Stromal cell of bone marrow (primary cell): Measurements from ENCODE around the gene DRAM2.

Experiments used
- DNase-seq: peaks from one replicate; pipeline ENCODE4 v3.0.0-alpha.2; 2012; ENCODE audit warnings: low read depth

Gene DRAM2

DNA sequence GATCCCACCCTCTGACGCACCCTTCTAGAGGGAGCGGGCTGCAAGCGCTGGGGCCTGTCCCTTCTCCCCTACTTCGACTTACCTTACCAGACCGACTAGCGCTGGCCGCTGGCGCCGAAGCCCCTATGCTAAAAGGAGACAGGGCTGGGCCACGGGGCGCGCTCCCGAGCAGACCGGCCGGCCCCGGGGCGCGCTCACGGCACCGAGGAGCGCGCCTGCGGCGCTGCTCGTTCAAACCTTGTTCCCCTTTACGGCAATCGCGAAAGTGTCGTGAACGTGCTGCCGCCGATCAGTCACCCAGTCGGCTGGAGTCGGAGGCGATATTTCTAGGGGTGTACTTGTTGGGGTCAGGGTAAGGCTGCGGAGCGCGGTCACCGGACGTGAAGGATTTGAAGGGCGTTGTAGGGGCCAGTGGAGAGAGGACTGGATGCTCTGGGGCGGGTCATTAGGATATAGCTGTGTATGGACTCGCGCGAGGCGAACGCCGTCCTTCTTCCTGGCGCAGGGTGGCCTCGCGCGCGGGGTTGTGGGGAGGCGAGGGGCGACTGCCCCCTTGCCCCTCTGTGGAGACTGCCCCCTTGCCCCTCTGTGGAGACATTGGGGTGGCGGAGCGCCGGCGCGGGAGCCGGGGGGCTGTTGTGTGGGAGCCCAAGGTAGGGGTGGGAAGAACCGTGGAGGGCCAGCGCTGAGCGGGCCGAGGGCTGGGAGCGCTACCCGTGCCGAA lies at the start of gene DRAM2, which contains the start of gene CEPT1:
DRAM2 (minus strand) TSS at position 138 of the 724 bp plus-strand sequence. CDS start 8,539 bp downstream, outside the sequence.
CEPT1 (plus strand) TSS at position 268 of the 724 bp plus-strand sequence. CDS start 7,492 bp downstream, outside the sequence.
- DNase-seq, result peak; percentile 92

DNA sequence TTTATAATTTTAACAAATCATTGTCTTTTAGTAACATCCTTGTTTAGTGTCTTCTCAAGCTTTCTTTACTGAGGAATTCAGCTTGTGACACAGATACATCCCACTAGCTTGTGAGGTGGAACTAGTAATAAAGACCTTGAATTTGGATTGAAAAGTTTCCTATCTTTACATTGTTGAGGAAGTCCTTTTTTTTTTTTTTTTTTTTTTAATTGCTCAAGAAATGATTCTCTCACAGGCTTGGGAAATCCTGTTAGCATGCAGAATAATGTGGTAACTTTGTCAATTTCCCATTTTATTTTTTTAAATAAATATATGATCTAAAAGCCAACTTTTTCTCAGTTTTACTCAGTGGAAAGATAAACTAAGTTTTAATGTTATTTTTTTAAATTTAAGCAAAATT lies 44.8 kb upstream of the DRAM2 start:
- DNase-seq, result no peak

DNA sequence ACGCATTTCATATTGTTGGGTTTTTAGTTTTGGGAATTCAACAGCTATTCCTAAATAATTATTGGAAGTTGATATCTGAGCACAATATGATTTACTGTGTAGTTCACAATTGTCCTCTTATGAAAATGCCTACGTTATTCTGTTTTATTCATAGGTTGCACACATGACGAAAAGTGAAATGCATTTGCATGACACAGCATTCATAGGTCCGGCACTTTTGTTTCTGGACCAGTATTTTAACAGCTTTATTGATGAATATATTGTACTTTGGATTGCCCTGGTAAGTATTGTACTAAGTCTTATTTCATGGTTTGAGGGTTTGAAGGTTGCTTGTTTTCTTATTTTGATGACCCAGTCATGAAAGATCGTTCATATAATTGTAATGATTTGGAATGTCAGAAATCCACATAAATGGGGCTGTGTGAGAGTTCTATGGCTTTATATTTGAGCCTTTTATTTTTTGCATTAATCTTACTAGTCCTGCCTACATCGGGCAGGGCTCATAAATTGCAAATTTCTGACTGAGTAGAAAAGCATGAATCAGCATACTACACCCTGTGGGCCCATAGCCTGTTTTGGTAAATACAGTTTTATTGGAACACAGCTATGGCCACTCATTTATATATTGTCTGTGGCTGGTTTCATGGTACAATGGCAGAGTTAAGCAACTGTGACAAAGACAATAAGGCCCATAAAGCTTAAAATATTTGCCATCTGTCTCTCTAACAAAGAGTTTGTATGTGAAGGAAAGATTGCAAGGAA lies 43.6 kb upstream of the DRAM2 start:
- DNase-seq, result no peak

DNA sequence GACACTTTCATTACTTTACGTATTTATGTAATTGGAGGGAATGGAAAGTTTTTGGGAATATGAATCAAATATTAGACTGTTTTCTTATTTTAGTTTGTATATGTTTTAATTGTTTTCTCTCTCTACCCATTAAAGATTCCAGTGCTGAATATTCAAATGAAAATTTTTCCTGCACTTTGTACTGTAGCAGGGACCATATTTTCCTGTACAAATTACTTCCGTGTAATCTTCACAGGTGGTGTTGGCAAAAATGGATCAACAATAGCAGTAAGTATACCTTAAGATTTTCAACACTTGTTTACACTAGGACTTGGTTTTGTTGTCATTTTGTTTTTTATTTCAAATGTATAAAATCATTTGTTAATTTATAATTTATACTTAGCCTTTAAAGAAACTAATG lies 42.2 kb upstream of the DRAM2 start:
- DNase-seq, result no peak

DNA sequence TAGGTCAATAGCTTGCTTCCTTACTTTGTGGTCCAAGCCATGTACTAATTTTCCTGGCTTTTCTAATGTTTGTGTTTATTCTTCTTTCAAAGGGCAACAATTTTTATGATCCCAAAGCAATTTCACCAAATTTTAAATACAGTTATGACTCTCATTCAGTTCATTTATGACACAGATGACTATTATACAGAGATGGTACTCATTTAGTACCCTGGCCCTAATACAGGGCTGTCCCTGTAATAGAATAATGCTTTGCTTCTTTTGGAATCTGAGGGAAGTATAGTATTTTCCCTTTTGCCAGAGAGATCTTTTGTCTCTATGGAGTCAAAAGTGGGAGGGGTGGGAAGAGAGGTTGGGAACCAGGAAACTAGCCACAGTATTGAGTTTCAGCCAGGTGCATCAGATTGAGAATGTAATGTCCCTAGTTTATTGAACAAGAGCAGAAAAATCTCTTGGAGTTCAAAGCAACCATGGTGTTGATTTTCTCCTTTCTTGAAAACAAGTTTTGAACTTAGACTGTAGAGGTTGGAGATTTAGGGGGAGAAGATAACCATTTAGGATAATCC lies 40.2 kb upstream of the DRAM2 start:
- no peak for DNase-seq

DNA sequence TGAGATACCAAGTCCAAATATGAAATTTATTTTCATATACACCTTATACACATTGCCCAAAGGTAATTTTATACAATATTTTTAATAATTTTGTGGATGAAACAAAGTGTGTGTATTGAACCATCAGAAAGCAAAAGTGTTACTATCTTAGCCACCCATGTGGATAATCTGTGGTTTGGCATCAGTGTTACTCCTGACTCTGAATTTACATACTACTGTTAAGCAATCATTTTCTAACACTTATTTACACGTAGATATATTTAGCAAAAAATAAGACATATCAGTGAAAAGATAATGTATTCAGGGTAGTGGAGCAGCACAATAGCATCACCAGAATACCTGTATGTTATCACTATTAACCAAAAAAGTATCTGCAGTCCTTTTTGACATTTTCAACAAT lies 36.8 kb upstream of the DRAM2 start:
- DNase-seq, result no peak

DNA sequence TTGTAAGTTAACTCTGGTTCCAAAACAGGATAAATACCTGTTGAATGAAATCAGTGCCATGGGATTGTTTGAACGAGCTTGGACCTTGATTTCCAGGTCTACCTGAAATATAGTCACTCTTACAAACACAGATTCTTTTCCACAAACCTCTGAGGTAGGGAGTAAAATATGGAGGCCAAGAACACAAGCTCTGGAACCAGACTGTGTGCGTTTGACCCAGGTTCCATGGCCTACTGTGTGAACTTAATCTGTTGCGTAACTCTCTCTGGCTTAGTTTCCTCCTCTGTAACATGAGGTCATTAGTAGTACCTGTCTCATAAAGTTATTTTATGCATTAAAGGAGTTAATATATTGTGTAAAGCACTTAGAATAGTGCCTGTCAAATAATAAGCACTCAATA lies 35.5 kb upstream of the DRAM2 start:
- no peak for DNase-seq

DNA sequence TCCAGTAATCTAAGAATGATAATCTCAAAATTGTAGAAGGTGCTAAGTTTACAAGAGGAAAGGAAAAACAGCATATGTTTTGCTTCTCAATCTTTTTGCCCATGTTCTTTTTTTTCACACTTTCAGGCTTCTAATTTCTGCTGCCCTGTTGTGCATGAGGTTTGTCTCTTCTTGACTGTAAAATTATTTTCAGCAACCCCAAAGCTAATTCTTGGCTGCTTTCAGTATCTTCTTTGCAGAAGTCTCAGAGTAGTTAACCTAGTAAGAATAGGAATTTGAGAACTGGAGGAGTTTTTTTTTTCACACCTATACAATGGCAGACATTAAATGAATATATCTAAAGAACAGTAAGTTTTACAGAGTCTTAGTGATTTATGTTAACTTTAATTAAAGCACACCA lies 34.2 kb upstream of the DRAM2 start:
- DNase-seq, result no peak

DNA sequence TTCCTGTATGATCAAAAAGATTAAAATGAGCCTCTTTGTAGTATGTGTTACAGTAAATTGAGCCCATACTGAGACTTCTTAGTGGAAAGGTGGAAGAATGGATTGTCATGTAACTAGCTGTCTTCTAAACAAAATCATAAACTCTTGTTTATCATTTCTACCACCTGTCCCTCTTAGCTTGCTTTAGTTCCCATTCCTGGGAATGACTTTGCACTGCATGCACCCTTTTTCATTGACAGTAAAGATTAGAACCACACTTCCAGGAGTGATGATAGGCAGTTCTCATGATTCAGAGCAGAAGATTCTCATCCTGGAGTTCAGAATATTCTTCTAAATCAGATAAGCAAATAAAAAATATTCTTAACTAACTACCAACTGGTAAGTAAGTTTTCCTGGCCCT lies 32.6 kb upstream of the DRAM2 start:
- no peak for DNase-seq

DNA sequence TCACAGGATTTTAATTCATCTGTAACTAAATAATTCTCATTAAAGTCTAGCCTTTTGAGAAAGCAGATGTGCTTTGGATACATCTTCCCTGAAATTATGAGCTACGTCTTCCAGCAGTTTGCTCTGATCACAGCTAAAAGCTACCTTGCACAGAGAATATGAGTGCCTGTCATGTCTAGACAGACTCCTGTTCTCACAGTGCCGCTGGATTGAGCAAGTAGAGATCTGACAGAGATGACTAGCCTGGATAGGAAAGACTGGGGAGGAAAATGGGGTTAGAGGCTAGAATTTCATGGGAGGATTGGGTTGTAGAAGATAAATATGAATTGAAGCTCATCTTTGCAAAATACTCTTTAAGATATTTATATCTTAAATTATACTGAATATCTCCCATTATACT lies 24.3 kb upstream of the DRAM2 start:
- DNase-seq, result no peak

DNA sequence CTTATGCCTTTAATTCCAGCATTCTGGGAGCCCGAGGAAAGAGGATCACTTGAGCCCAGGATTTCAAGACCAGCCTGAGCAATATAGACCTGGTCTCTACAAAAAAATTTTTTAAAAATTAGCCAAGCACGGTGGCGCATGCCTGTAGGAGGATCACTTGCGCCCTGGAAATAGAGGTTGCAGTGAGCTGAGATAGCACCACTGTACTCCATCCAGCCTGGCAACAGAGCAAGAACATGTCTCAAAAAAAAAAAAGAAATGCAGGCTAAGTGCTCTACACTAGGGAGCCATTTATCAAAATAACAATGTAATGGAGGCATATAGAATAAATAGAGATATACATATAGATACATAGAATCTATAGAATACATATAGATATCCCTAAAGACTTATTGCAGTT lies 23.5 kb upstream of the DRAM2 start:
- DNase-seq, result no peak

DNA sequence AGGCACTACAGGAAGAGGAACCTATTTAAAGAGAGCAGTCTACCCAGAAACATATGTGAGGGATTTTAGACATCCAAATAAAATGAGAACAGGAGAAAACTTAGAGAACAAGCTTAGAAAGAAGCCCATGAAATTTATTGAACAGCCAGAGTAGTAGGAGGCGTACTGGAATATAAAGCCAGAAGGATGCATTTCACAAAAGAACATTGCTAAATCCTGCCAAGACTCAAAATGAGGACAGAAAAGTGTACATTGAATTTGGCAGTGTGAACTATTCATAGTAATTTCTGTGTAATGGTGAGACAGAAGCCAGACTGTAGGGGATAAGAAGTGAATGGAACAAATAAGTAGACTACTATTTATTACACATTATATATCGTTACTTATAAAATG lies 22.6 kb upstream of the DRAM2 start:
- DNase-seq, result no peak

DNA sequence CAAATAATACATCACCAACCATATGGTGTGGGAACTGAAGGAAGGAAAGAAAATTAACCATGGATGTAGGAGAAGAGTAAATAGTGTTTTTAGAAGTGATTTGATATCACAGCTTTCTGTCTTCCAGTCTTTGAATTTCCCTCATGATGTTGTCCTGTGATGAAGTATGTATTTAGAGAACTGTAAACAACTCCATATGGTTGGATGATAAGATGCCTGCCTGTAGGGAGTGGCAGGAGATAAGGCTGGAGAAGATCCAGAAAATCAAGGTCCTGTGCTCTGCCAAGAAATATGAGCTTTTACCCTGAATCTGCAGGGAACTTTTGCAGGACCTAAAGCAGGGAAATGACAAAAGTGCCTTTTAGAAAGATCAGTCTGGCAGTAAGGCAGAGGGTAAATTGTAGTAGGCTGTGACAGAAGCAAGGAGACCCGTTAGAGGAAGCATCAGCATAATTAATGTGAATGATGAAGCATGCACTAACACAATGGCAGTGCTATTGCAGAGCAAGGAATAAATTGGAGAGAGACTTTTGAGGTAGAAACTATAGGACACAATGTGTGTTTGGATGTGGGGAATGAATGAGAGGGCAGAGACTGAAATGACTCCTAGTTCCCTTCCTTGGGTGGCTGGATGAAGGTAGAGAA lies 22.1 kb upstream of the DRAM2 start:
- DNase-seq, result no peak

DNA sequence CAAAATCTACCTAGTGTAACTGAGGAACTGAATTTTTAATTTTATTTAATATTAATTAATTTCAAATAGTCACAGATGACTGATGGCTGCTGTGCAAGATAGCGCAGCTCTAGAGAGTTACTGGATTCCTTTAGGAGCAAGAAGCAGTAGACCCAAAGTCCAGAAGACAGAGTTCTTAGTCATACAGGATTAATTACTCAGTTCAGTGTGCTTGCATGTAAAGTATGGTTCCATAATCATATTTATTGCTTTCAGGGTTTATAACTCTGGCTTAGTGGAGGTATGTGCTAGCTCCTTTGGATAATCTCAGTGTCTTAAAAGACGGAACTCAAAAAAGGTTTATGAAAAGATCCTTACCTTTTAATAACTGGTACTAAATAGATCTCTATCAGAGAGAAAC lies 17.5 kb upstream of the DRAM2 start:
- no peak for DNase-seq

DNA sequence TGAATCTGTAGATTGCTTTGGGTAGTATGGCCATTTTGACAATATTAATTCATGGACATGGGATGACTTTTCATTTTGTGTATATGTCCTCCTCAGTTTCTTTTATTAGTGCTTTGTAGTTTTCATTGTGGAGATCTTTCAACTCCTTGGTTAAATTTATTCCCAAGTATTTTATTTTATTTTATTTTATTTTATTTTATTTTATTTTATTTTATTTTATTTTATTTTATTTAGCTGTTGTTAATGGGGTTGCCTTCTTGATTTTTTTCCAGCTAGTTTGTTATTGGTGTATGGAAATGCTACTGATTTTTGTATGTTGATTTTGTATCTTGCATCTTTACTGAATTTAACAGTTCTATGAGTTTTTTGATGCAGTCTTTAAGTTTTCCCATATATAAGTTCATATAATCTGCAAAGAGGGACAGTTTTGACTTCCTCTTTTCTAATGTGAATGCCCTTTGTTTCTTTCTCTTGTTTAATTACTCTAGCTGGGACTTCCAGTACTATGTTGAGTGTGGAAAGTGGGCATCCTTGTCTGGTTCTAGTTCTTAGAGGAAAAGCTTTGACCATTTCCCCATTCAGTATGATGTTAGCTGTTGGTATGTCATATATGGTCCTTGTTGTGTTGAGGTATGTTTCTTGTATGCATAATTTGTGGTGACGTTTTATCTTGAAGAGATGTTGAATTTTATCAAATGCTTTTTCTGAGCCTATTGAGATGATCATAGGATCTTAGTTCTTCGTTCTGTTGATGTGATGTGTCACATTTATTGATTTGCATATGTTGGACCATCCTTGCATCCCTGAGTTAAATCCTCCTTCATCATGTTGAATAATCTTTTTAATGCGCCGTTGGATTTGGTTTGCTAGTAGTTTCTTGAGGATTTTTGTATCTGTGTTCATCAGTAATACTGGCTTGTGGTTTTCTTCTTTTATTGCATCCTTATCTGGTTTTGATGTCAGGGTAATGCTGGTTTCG lies 14.4 kb upstream of the DRAM2 start:
- DNase-seq, result no peak

DNA sequence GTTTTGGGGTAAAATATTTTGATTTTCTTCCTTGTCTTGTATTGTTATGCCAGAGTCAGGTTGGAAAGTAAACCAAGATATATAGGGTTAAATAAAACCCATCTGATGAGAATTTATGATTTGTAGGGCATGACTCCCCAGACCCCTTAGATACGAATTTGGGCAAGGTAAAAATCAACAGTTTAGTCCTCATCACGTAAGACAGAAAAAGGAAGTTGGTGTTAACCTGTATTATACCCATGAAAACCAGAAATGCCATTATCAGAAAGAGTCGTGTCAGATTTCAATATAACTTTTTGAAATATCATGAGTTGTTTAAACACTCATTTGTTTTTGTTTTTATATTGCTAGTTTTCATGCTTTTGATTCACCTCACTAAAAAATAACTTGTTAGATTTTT lies 11.9 kb upstream of the DRAM2 start:
- DNase-seq, result no peak

DNA sequence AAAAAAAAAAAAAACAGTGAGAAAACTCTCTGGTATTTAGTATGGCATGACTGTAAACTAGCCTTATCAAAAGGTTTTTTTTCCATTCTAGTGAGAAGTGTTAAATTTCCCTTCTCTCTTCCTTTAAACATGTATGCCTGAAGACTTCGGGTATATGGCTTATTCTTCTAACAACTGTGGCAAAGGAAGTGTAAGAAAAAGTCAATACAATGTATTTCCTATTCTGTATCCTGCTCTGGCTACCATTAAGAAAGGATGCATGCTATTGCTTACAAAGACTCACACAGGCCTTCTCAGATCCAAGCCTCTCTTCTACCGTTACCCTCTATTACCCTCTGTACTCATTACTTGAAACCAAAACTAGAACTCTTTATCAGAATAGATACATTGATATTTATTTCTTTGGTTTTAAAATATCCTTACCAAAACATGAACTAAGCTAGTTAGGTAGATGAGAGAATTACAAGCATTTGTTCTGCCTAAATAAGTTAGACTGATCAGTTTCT lies 8.5 kb upstream of the DRAM2 start:
- no peak for DNase-seq

DNA sequence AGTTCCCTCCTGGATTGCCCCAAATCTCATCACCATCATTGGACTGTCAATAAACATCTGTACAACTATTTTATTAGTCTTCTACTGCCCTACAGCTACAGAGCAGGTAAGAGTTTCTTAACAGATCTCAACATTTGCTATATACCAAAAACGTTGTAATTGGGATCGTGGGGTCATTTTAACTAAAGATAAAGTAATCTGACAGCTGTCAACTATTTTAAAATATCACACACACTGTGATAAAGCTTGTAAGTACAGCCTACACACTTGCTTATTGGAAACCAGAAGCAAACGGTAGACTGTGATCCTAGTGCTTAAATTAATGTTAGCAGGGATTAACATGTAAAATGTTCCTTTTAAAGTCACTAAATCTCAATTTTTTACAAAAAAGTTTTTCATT lies 8.1 kb upstream of the DRAM2 start:
- DNase-seq, result no peak

DNA sequence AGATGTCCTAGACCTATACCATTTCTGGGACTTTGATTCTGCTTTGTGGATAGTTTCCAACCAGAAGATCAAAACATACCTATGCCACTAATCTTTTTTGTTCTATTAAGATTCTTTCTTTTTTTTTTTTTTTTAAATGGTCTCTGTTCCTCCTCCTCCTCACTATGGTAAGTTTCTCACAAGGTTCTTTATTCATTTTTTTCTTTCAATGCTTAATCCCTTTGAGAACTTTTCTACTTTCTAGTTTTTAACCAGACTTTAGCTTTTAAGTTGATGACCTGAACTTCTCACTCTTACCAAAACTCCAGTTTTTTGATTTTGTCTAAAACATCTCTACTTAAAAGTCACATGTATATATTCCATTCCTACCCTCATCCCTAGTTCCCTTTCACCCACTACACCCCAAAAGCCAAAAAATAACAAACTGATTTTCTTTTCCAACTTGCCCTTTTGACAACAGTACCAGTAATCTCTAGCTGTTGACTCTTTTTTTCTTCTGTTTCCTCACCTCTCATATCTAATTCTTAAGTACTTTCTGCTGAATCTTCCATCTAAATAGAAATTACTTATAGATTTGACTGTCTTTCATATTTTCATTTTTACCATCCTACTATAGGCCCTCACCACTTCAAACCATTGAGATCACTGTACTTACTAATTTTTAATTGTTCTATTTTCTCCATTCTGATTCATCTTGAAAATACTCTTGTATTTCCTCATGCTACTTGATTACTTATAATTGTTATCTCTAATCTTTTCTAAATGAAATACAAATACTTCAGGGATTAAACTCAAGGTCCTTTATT lies 6.3 kb upstream of the DRAM2 start:
- DNase-seq, result no peak

DNA sequence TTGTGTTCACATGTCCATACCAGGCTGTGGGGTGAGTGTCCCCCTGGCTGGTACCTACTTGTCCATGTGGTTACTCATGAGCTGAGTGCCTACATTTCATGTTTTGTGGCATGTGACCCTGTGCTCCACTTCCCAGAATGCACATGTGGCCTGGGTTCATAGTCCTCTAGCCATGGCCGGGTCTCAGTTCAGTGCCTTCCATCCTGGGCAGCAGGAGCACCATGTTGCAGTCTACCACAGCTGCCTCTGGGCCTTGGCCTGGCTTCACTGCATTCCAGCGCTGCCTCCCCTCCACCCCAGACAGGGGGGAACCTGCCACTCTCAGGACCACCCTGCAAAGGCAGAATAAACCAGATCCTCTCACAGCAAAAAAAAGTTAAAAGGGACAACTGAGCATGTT lies 5.6 kb upstream of the DRAM2 start:
- DNase-seq, result no peak
